DND-41 (cell line): ENCODE results near the gene FGFR2.

ENCODE experiments used
- ATAC-seq: fragments of 200-7000 bp; cut with Tn5 transposase; 3 replicates; pipeline ENCODE4 v1.9.1; 2021; ENCODE audit warnings: low read depth; ENCODE audit not compliant: insufficient read depth
- DNase-seq: peaks from one replicate; pipeline ENCODE4 v3.0.0-alpha.2; 2020
- H2AFZ ChIP-seq: 2 replicates; pipeline ENCODE4 v1.6.0; 2012; ENCODE audit warnings: low read depth, low read length
- H3K27ac ChIP-seq: 2 replicates; pipeline ENCODE4 v1.5.1; 2012; ENCODE audit warnings: low read length, inconsistent platforms
- H3K27me3 ChIP-seq: fragments of 200-600 bp; sonication (generic); 2 replicates; pipeline ENCODE4 v1.6.0; 2012; ENCODE audit warnings: low read length, mild to moderate bottlenecking, inconsistent platforms; ENCODE audit not compliant: insufficient read depth, poor library complexity
- H3K36me3 ChIP-seq: 2 replicates; pipeline ENCODE4 v1.5.1; 2012; ENCODE audit warnings: low read length, inconsistent platforms; ENCODE audit not compliant: insufficient read depth
- H3K4me1 ChIP-seq: 2 replicates; pipeline ENCODE4 v1.5.1; 2012; ENCODE audit warnings: mild to moderate bottlenecking, low read length; ENCODE audit not compliant: insufficient read depth
- H3K4me2 ChIP-seq: 2 replicates; pipeline ENCODE4 v1.6.0; 2012; ENCODE audit warnings: mild to moderate bottlenecking, moderate library complexity, low read length, inconsistent platforms; ENCODE audit not compliant: insufficient read depth
- H3K4me3 ChIP-seq, 2 experiments: fragments of 200-600 bp in 1 of 2; shearing (Covaris generic) in 1 of 2; 2 replicates each; pipeline ENCODE4 v1.5.1; 2012 to 2016; ENCODE audit warnings: inconsistent platforms in 2 of 2, low read length in 2 of 2, mild to moderate bottlenecking in 2 of 2, low read depth in 1 of 2, moderate library complexity in 1 of 2
- H3K79me2 ChIP-seq: 2 replicates; pipeline ENCODE4 v1.6.0; 2012; ENCODE audit warnings: low read length, inconsistent platforms; ENCODE audit not compliant: insufficient read depth
- H3K9ac ChIP-seq: 2 replicates; pipeline ENCODE4 v1.6.0; 2012; ENCODE audit warnings: low read depth, mild to moderate bottlenecking, inconsistent platforms, low read length, moderate library complexity
- H3K9me3 ChIP-seq: 2 replicates; pipeline ENCODE4 v1.5.1; 2012; ENCODE audit warnings: low read length, moderate library complexity, mild to moderate bottlenecking, inconsistent platforms; ENCODE audit not compliant: insufficient read depth, severe bottlenecking
- H4K20me1 ChIP-seq: 2 replicates; pipeline ENCODE4 v1.6.0; 2012; ENCODE audit warnings: low read length; ENCODE audit not compliant: insufficient read depth
- EZH2 ChIP-seq: IDR thresholded peaks from 3 replicates; pipeline ENCODE4 v1.6.1; 2012; ENCODE audit warnings: borderline replicate concordance, low read depth, mild to moderate bottlenecking, moderate library complexity, low read length, inconsistent platforms; ENCODE audit not compliant: severe bottlenecking
- TF ChIP-seq, protein P1 (sequence below): IDR thresholded peaks from 2 replicates; pipeline ENCODE4 v1.5.1; 2012; ENCODE audit warnings: borderline replicate concordance, low read length, moderate library complexity, mild to moderate bottlenecking; ENCODE audit not compliant: poor library complexity, severe bottlenecking; ENCODE audit errors: extremely low read depth

The FGFR2 gene

GRCh38 chr10:121591186-121591585, 7.1 kb downstream of the FGFR2 start:
- Histone ChIP-seq H3K4me2 (no peak overlapping the region), H2AFZ (no peak overlapping the region), H3K4me1 (no peaks in the 10 kb centered on the region)

DNA sequence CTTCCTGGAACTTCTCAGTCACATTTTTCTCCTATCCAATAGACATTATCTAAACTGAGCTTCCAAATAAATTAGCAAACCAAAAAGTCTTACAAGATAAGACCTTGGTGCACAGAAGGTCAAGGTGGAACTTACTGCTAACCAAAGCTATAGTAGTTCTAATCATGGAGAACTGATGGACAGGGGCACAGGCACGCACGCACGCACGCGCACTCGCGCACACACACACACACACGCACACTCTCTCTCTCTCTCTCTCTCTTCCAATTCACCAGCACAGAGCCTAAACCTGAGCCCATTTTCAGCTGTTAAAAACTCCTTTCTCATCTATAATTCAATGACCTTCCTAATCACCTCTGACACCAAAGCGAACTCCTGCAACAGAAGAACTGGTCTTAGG, 7.5 kb downstream of the FGFR2 start:
- TF ChIP-seq, protein P1, sequence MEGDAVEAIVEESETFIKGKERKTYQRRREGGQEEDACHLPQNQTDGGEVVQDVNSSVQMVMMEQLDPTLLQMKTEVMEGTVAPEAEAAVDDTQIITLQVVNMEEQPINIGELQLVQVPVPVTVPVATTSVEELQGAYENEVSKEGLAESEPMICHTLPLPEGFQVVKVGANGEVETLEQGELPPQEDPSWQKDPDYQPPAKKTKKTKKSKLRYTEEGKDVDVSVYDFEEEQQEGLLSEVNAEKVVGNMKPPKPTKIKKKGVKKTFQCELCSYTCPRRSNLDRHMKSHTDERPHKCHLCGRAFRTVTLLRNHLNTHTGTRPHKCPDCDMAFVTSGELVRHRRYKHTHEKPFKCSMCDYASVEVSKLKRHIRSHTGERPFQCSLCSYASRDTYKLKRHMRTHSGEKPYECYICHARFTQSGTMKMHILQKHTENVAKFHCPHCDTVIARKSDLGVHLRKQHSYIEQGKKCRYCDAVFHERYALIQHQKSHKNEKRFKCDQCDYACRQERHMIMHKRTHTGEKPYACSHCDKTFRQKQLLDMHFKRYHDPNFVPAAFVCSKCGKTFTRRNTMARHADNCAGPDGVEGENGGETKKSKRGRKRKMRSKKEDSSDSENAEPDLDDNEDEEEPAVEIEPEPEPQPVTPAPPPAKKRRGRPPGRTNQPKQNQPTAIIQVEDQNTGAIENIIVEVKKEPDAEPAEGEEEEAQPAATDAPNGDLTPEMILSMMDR = no peak
- no peak for TF ChIP-seq EZH2
- Histone ChIP-seq H3K4me2 (no peak overlapping the region), H3K27me3 (no peaks in the 10 kb centered on the region), H4K20me1 (no peaks in the 10 kb centered on the region), H3K36me3 (no peaks in the 10 kb centered on the region), H3K79me2 (no peaks in the 10 kb centered on the region), H2AFZ (no peak overlapping the region), H3K4me1 (no peaks in the 10 kb centered on the region), H3K9me3 (no peaks in the 10 kb centered on the region), H3K27ac (no peak overlapping the region), H3K4me3 (no peak overlapping the region), H3K9ac (no peak overlapping the region)
- ATAC-seq = no peak
- no peak for DNase-seq

More at GRCh38 chr10:121591186-121591585, 7.1 kb downstream of the FGFR2 start:
- no peak overlapping the region for H3K4me3 ChIP-seq
- H3K79me2 ChIP-seq = no peaks in the 10 kb centered on the region
- H3K9me3 ChIP-seq = no peaks in the 10 kb centered on the region
- no peaks in the 10 kb centered on the region for H3K27me3 ChIP-seq
- no peak overlapping the region for H3K27ac ChIP-seq
- no peaks in the 10 kb centered on the region for H4K20me1 ChIP-seq
- H3K36me3 ChIP-seq = no peaks in the 10 kb centered on the region
- TF ChIP-seq EZH2 = no peak
- TF ChIP-seq, protein P1 = no peak
- DNase-seq (no peak), ATAC-seq (no peak)
- no peak overlapping the region for H3K9ac ChIP-seq

DNA sequence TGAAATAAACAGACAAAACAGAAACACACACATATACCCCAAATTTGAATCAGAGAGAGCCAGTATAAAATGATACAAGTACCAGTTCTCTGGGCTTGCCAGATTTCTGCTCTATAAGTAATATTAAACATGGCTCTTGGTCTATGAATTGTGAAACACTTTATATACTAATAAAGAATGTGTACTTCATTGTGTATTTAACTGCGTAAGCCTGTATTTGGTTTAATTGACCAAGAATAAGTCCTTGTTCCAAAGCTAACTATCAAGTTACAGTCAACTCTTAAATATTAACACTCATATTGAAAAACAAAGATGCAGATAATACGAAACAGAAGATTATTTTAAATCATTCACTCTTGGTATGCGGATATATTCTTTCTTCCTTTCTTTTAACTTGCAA, 8.7 kb downstream of the FGFR2 start:
- Histone ChIP-seq H4K20me1 (no peaks in the 10 kb centered on the region), H3K27me3 (no peaks in the 10 kb centered on the region), H3K36me3 (no peaks in the 10 kb centered on the region), H3K4me1 (no peaks in the 10 kb centered on the region), H3K27ac (no peak overlapping the region), H2AFZ (no peak overlapping the region), H3K9me3 (no peaks in the 10 kb centered on the region), H3K9ac (no peak overlapping the region), H3K79me2 (no peaks in the 10 kb centered on the region), H3K4me2 (no peak overlapping the region), H3K4me3 (no peak overlapping the region)
- no peak for ATAC-seq
- TF ChIP-seq EZH2 = no peak
- DNase-seq = no peak

DNA sequence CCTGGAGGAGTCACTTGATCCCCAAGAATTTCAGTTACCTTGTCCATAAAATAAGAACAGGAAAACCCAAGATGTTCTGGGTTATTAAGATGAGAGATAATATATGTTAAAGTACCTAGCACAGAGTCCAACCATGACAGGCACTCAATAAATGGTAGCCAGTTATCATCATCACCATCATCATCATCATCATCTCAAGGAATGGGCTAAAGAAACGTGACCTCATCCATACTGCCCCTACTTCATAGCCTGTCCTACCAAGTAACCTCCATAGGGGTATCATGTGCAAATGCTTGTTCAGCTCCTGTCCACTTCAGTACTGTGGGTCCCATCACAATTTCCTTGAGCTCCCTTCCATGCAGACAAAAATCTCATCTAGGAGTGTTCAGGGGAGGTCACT, 14.4 kb downstream of the FGFR2 start:
- Histone ChIP-seq H3K79me2 (no peaks in the 10 kb centered on the region), H3K27ac (no peak overlapping the region), H2AFZ (no peak overlapping the region), H3K9me3 (no peaks in the 10 kb centered on the region), H3K4me1 (no peaks in the 10 kb centered on the region), H3K9ac (no peak overlapping the region), H3K27me3 (no peaks in the 10 kb centered on the region), H3K36me3 (no peaks in the 10 kb centered on the region), H3K4me3 (no peak overlapping the region), H4K20me1 (no peaks in the 10 kb centered on the region), H3K4me2 (no peak overlapping the region)
- no peak for ATAC-seq
- TF ChIP-seq EZH2 = no peak
- TF ChIP-seq, protein P1 = no peak
- no peak for DNase-seq
